GM12878 (cell line): Measurements from ENCODE around the gene MXRA7.

Experiments used
- BRCA1 ChIP-seq: IDR thresholded peaks from 2 replicates; pipeline ENCODE4 v1.6.1; 2011; ENCODE audit warnings: low read depth, low read length, improper control_type of control experiment
- CBX5 ChIP-seq: sonication (generic); IDR thresholded peaks from 2 replicates; pipeline ENCODE4 v1.6.1; 2016; ENCODE audit warnings: low read depth, moderate library complexity, mild to moderate bottlenecking, inconsistent platforms
- CREM ChIP-seq: IDR thresholded peaks from 2 replicates; pipeline ENCODE4 v1.6.1; 2014; ENCODE audit warnings: antibody characterized with exemption, low read depth
- CTCF ChIP-seq, 3 experiments: IDR thresholded peaks in 2 of 3; conservative IDR thresholded peaks in 1 of 3; 2 replicates each; pipeline ENCODE4 v1.5.1; 2011; ENCODE audit warnings: low read depth in 3 of 3, low read length in 3 of 3, mild to moderate bottlenecking in 3 of 3, control low read depth in 2 of 3, moderate library complexity in 2 of 3, inconsistent platforms in 1 of 3, mixed read lengths in 1 of 3; ENCODE audit not compliant: control insufficient read depth in 2 of 3, insufficient read depth in 1 of 3; ENCODE audit errors: extremely low read depth in 1 of 3
- EGR1 ChIP-seq, 2 experiments: IDR thresholded peaks; 1 replicate in 1 of 2; 2 replicates in 1 of 2; pipeline ENCODE4 v1.6.1; 2011 to 2012; ENCODE audit warnings: low read depth in 2 of 2, low read length in 2 of 2, borderline replicate concordance in 1 of 2, mild to moderate bottlenecking in 1 of 2, moderate library complexity in 1 of 2
- EP300 ChIP-seq, 2 experiments: fragments of 150-350 bp in 1 of 2; IDR thresholded peaks; 2 replicates each; pipeline ENCODE4 v1.6.1; 2011 to 2012; ENCODE audit warnings: low read depth in 2 of 2, low read length in 2 of 2, borderline replicate concordance in 1 of 2, improper control_type of control experiment in 1 of 2, inconsistent platforms in 1 of 2; ENCODE audit not compliant: control insufficient read depth in 1 of 2
- HDGF ChIP-seq: fragments of 450-650 bp; IDR thresholded peaks from 2 replicates; pipeline ENCODE4 v1.6.1; 2016; ENCODE audit warnings: antibody characterized with exemption
- KAT2A ChIP-seq: conservative IDR thresholded peaks from 2 replicates; pipeline ENCODE4 v1.6.1; 2011; ENCODE audit warnings: low read depth, low read length; ENCODE audit not compliant: control insufficient read depth
- TAF1 ChIP-seq: IDR thresholded peaks from 2 replicates; pipeline ENCODE4 v1.6.1; 2011; ENCODE audit warnings: mild to moderate bottlenecking, low read depth, low read length, borderline replicate concordance
- ZBTB11 ChIP-seq: fragments of 450-650 bp; formaldehyde crosslinking; IDR thresholded peaks from 2 replicates; pipeline ENCODE4 v1.5.0; 2022; ENCODE audit warnings: mild to moderate bottlenecking, missing genetic modification characterization
- ZNF207 ChIP-seq: fragments of 450-650 bp; IDR thresholded peaks from 2 replicates; pipeline ENCODE4 v1.6.1; 2014; ENCODE audit warnings: antibody characterized with exemption, mild to moderate bottlenecking, borderline replicate concordance
- ZNF24 ChIP-seq: fragments of 450-650 bp; IDR thresholded peaks from 2 replicates; pipeline ENCODE4 v1.6.1; 2017; ENCODE audit warnings: antibody characterized with exemption, mild to moderate bottlenecking
- ZSCAN29 ChIP-seq: fragments of 450-650 bp; IDR thresholded peaks from 2 replicates; pipeline ENCODE4 v1.6.1; 2017; ENCODE audit warnings: mild to moderate bottlenecking, moderate library complexity

- TF ChIP-seq TAF1 (no peak), KAT2A (no peak), HDGF (no peak), CTCF (IDR thresholded peaks at IDR 0.05 in 2 of 3, conservative IDR thresholded peaks at IDR 0.05 in 1 of 3; ENCODE audit: control insufficient read depth in 2 of 3, extremely low read depth in 1 of 3, insufficient read depth in 1 of 3, low read depth in 3 of 3, low read length in 3 of 3) (no peak), ZBTB11 (CRISPR knock-in tag) (no peak), EP300 (IDR thresholded peaks at IDR 0.05; ENCODE audit: borderline replicate concordance in 1 of 2, control insufficient read depth in 1 of 2, low read depth in 2 of 2, low read length in 2 of 2) (no peak), ZSCAN29 (no peak), EGR1 (IDR thresholded peaks at IDR 0.05; ENCODE audit: borderline replicate concordance in 1 of 2, low read depth in 2 of 2, low read length in 2 of 2) (no peak), BRCA1 (no peak), ZNF207 (no peak), CREM (no peak), ZNF24 (no peak), CBX5 (no peak)
These were observed 37.9 kb downstream of the MXRA7 start for GRCh38 chr17:76672892-76673291.
